Stimulated activated effector memory CD8-positive, alpha-beta T cell treated with anti-CD3 and anti-CD28 coated beads, Interleukin-12 subunit alpha, Interleukin-12 subunit beta, amount 100 ng/mL, for 72 hours (primary cell): Measurements from ENCODE around the gene NOTCH2.

Source experiments
- ATAC-seq: fragments of 150-1000 bp; cut with Tn5 transposase; 2 replicates; pipeline ENCODE4 v1.10.0; 2021
- DNase-seq, 2 donors: peaks; one replicate each; pipeline ENCODE4 v3.0.0; 2021 to 2022; ENCODE audit warnings: low spot score in 2 of 2
- H3K27ac Mint-ChIP-seq: one replicate; pipeline ENCODE4 v1.8.0; 2022; ENCODE audit warnings: mild to moderate bottlenecking, mixed read lengths
- H3K36me3 Mint-ChIP-seq: one replicate; pipeline ENCODE4 v1.8.0; 2022; ENCODE audit warnings: mild to moderate bottlenecking, mixed read lengths
- H3K4me1 Mint-ChIP-seq: one replicate; pipeline ENCODE4 v1.8.0; 2022; ENCODE audit warnings: mixed read lengths
- H3K4me3 Mint-ChIP-seq: one replicate; pipeline ENCODE4 v1.8.0; 2022; ENCODE audit warnings: mild to moderate bottlenecking, mixed read lengths
- H3K9me3 Mint-ChIP-seq: one replicate; pipeline ENCODE4 v1.8.0; 2022; ENCODE audit warnings: mixed read lengths

NOTCH2 gene

DNA sequence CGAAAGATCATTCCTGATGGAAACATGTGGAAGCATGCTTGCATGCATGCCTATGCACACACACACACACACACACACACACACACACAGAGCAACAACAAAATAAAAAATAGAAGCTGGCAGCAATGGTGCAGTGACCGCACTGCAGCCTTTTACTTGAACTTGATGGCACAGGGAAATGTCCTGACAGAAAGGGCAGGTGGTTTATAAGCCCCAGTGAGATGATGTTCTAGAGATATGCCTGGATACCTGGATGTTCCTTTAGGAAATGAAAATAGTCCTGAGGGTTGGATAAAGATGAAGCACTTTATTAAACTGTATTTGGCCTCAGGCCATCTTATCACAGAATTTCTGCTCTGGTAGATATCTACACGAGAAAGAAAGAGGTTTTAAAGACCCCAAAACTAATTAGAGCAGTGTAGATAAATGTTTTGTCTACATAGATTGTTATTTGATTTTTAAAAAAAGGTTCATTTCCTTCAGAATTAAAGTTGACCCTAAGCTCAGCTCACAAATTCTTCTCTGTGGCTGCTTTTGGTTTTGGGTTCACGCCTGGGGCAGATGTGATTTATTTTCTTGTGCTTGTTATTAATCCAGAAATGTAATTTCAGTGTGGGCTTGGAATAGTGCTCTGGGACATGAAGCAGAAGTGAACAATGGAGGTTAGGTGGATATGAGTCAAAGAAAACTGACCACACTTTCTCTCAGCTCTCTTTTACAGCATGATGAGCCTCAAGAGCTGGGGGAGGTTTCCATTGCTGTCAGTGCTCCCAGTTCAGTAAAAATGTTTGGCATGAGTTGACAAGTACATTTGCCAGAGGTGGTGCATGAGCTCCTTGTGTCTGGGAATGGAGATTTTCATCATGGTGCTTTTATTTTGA lies 196.1 kb downstream of the NOTCH2 start:
- Mint-ChIP-seq H3K9me3 (no peaks in the 10 kb centered on the region), H3K36me3 (no peaks in the 10 kb centered on the region), H3K4me1 (peaks cover 4% of the 10 kb centered on the region), H3K4me3 (no peak overlapping the region), H3K27ac (no peak overlapping the region)
- peak; percentile 70 for ATAC-seq
- DNase-seq, result no peak

DNA sequence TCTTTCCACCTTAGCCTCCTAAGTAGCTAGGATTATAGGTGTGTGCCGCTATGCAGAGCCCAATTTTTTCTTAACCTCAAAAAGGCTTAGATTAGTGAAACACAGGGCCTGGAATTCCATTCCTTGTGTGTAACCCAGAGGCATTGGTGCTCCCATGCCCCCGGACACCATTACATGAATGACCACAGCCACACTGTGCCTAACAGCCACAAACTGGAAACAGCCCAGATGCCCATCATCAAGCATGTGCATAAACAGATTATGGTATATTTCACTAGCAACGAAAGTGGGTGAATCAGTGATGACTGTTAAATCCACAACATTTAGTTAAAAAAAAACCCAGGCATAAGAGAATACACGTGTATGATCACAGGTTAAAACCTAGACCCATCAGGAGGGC lies 197.6 kb downstream of the NOTCH2 start:
- no peaks in the 10 kb centered on the region for H3K36me3 Mint-ChIP-seq
- no peak for DNase-seq
- H3K4me3 Mint-ChIP-seq, result no peak overlapping the region
- no peak for ATAC-seq
- H3K4me1 Mint-ChIP-seq, result peaks cover 4% of the 10 kb centered on the region
- no peaks in the 10 kb centered on the region for H3K9me3 Mint-ChIP-seq
- no peak overlapping the region for H3K27ac Mint-ChIP-seq

DNA sequence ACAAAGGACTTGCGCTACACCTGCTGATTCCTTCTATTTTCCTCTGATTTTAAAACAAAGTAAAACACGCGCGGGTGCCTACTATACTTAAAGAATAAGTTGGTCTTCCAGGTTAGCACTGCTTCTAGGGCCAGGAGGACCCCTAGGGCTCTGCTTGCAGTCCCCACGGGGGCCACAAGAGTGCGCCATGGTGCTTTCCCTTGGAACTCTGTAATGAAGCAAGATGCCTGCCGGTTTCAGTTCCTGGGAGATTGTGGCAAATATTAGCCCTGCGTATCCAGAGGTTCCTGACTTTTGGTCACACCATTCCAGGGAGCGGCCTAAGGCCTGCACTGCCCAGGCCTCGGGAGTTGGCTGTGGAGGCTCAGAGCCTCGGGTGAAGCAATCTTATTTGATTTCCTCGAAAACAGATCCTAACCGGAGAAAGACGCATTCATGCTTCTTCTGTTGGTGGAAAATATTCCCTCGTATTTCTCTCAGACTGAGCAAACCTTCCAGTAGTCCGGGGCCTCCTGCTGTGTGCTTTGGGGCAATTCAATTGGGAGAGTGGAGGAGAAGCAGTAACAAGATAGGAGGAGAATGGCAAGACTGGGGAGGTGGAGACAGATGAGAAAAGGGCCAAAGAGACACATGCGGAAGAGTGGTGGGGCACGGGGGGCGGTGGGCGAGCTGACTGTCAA lies 198.4 kb downstream of the NOTCH2 start:
- H3K27ac Mint-ChIP-seq, result no peak overlapping the region
- no peaks in the 10 kb centered on the region for H3K9me3 Mint-ChIP-seq
- DNase-seq (peak; percentile 72 to 91), ATAC-seq (peak; percentile 59)
- H3K4me1 Mint-ChIP-seq, result peaks cover 4% of the 10 kb centered on the region
- no peaks in the 10 kb centered on the region for H3K36me3 Mint-ChIP-seq
- no peak overlapping the region for H3K4me3 Mint-ChIP-seq

DNA sequence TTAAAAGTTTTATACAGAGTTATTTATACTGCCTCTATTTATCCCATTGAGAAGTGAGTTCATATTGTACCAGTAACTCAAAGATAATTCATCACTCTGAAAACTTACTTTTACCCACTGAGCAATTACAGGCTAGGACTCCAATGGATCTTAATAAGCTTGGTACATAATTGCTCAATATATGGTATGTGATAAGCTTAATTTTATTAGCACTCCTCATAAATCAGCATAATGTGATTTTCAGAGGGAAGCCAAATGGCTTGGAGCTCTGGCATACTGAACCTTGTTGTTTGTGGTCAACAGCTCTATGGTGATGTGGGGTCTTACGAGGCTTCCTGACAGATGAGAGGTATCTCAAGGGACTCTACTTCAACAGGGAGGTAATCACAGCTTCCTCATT lies 199.5 kb downstream of the NOTCH2 start:
- Mint-ChIP-seq H3K36me3 (no peaks in the 10 kb centered on the region), H3K27ac (no peak overlapping the region), H3K9me3 (no peaks in the 10 kb centered on the region), H3K4me3 (no peak overlapping the region), H3K4me1 (peaks cover 4% of the 10 kb centered on the region)
- no peak for ATAC-seq
- DNase-seq, result no peak

DNA sequence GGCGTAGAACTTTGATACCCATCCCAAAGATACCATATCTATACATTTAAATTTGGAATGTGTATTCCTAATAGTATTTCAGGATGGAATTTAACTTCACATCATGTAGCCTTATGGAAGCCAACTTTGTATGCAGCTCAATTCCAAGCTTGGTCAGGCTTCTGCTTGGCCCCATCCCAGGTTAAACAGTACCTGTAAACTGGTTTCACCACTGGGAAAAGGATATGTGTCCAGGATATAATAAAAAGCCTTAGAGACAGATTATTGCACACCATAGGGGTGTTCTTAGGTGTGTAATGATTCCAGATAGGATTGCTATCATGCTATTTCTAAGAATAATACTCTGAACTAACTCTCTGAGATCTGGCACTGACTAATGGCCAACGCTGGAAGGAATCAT lies 201.3 kb downstream of the NOTCH2 start:
- Mint-ChIP-seq H3K9me3 (no peaks in the 10 kb centered on the region), H3K36me3 (no peaks in the 10 kb centered on the region), H3K4me3 (no peak overlapping the region), H3K27ac (no peak overlapping the region), H3K4me1 (peaks cover 4% of the 10 kb centered on the region)
- DNase-seq (no peak), ATAC-seq (no peak)

DNA sequence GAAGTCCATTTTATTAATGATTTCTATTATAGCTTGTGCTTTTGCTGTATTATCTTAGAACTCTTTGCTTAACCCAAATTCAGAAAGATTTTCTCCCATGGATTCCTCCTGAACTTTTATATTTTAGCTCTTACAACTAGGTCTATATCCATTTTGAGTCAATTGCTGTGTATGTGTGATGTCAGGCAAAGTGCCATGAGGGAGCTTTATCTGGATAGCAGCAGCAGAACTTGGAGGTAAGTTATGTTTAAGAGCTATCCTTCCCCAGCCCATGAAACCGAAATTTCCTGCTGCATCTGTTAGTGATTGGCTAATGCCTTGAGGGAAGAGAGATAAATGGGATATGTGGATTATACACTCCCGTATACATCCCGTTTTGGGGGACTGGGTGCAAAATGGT lies 203.0 kb downstream of the NOTCH2 start:
- Mint-ChIP-seq H3K36me3 (no peaks in the 10 kb centered on the region), H3K4me1 (peaks cover 4% of the 10 kb centered on the region), H3K4me3 (no peak overlapping the region), H3K27ac (no peak overlapping the region), H3K9me3 (no peaks in the 10 kb centered on the region)
- DNase-seq (no peak), ATAC-seq (no peak)

DNA sequence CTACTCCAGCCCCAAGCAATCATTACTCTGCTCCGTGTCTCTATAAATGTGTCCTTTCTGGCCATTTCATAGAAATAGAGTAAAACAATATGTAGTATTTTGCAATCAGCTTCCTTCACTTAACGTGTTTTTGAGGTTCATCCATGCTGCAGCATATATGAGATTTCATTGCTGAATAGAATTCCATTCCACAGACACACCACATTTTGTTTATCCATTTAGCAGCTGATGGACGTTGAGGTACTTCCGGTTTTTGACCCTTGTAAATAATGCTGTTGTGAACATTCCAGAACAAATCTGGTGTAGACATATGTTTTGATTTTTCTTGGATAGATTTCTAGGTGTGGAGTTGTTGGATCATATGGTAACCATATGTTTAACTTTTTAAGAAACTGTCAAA lies 203.8 kb downstream of the NOTCH2 start:
- no peaks in the 10 kb centered on the region for H3K4me1 Mint-ChIP-seq
- no peaks in the 10 kb centered on the region for H3K36me3 Mint-ChIP-seq
- H3K9me3 Mint-ChIP-seq, result no peaks in the 10 kb centered on the region
- DNase-seq, result no peak
- no peak overlapping the region for H3K4me3 Mint-ChIP-seq
- ATAC-seq, result no peak
- no peak overlapping the region for H3K27ac Mint-ChIP-seq

DNA sequence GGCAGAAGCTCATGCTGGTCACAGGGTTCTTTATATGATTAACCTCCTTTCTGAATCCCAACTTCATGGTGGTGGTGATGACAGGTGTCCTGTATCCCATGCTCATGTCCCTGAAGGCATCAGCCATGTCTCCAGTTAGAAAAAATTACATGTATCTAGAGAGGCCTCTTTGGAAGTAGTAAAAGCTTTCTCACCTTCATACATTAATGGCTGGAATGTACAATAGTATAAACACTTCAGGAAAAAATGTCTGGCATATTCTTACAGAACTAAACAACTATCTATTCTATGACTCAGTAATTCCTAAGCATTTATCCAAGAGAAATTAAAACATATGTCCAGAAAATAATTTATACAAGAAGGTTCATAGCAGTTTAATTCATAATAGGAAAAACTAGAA lies 207.2 kb downstream of the NOTCH2 start:
- DNase-seq (no peak), ATAC-seq (no peak)
- Mint-ChIP-seq H3K4me3 (no peak overlapping the region), H3K4me1 (peaks cover 18% of the 10 kb centered on the region), H3K36me3 (no peaks in the 10 kb centered on the region), H3K9me3 (no peaks in the 10 kb centered on the region), H3K27ac (no peak overlapping the region)
